AG04450 (cell line): Measurements from ENCODE around the gene ZNF71. TPM values are rescaled to one million over a fixed set of nuclear protein-coding genes. Genes with fewer than 3 reads are reported as not detected.
A peak's percentile ranks its signal among the peaks of the same experiment; 100 is the strongest.

Experiments used
- CTCF ChIA-PET: fragments of 300-600, 350-600 bp; formaldehyde crosslinking; extraction: SDS; loops from one replicate; lab custom pipeline; 2022; ENCODE audit warnings: antibody characterized with exemption, inconsistent platforms; lab: Charles Lee
- POLR2A ChIA-PET: fragments of 350-600 bp; formaldehyde crosslinking; extraction: SDS; loops from one replicate; lab custom pipeline; 2021; ENCODE audit warnings: antibody characterized with exemption, inconsistent platforms; lab: Yijun Ruan, JAX
- DNase-seq: peaks from one replicate; pipeline ENCODE4 v3.0.0-alpha.2; 2011; ENCODE audit warnings: low read depth, low spot score
- H3K27ac ChIP-seq: one replicate; pipeline ENCODE4 v1.5.1; 2012; ENCODE audit warnings: low read depth, low read length, control low read depth
- H3K27me3 ChIP-seq: one replicate; pipeline ENCODE4 v1.6.0; 2012; ENCODE audit warnings: low read length; ENCODE audit not compliant: control insufficient read depth, insufficient read depth
- H3K4me3 ChIP-seq: 2 replicates; pipeline ENCODE4 v1.5.1; 2011; ENCODE audit warnings: mild to moderate bottlenecking, low read depth, low read length, control low read depth
- H3K9me3 ChIP-seq: 2 replicates; pipeline ENCODE4 v1.5.1; 2012; ENCODE audit warnings: low read length; ENCODE audit not compliant: control insufficient read depth, insufficient read depth
- polyA plus RNA-seq: library from polyadenylated mRNA; depleted of rRNA; stranded (reverse); fragments of >200 nt; gene quantifications from 2 replicates; pipeline ENCODE4 v1.2.3, GENCODE V29; 2011
- TF ChIP-seq, protein P1 (sequence below): IDR thresholded peaks from 2 replicates; pipeline ENCODE4 v1.5.1; 2011; ENCODE audit warnings: low read depth, low read length, control low read depth, inconsistent platforms

Gene ZNF71
- polyA plus RNA-seq, 1 experiment = 4.7 TPM

DNA sequence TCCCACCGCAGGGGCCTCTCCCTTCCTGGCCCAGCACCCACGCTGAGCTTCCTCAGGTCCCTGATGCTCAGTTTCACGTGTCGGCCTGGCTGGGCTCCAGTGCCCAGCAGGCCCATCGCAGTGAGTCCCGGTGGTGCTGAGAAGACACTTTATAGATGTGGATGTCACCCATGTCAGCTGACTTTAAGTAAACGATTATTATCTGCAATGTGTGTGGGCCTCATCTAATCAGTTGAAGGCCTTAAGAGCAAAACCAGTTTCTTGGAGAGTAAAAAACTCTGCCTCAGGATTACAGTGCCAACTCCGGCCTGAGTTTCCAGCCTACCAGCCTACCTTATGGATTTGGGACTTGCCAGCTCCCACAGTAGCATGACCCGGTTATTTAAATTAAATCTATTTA is 30.6 kb downstream of the ZNF71 start:
- POLR2A ChIA-PET = no interaction called here
- no peak overlapping the region for H3K4me3 ChIP-seq
- no peak overlapping the region for H3K27ac ChIP-seq
- no peaks in the 10 kb centered on the region for H3K27me3 ChIP-seq
- TF ChIP-seq, protein P1, sequence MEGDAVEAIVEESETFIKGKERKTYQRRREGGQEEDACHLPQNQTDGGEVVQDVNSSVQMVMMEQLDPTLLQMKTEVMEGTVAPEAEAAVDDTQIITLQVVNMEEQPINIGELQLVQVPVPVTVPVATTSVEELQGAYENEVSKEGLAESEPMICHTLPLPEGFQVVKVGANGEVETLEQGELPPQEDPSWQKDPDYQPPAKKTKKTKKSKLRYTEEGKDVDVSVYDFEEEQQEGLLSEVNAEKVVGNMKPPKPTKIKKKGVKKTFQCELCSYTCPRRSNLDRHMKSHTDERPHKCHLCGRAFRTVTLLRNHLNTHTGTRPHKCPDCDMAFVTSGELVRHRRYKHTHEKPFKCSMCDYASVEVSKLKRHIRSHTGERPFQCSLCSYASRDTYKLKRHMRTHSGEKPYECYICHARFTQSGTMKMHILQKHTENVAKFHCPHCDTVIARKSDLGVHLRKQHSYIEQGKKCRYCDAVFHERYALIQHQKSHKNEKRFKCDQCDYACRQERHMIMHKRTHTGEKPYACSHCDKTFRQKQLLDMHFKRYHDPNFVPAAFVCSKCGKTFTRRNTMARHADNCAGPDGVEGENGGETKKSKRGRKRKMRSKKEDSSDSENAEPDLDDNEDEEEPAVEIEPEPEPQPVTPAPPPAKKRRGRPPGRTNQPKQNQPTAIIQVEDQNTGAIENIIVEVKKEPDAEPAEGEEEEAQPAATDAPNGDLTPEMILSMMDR = no peak
- no peak for DNase-seq
- CTCF ChIA-PET = no interaction called here
- H3K9me3 ChIP-seq = peaks cover 84% of the 10 kb centered on the region

DNA sequence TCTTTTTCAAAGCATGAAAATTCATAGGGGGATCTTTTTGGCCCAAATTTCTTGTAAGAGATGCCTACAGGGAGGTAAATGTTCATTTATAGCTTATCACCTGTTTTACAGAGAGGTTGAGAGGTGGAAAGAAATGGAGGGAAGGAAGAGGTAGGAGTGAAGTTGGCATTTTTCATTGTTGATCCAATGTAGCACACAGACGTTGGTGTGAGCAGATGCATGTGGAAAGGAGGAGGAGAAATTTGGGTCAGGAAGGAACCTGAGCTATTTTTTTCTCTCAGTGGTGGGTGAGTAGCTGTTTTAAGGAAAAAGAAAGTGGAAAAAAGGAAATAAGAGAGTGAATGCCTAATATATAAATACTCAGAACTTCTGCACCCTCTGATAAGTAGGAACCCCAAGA is 37.9 kb downstream of the ZNF71 start:
- POLR2A ChIA-PET = no interaction called here

DNA sequence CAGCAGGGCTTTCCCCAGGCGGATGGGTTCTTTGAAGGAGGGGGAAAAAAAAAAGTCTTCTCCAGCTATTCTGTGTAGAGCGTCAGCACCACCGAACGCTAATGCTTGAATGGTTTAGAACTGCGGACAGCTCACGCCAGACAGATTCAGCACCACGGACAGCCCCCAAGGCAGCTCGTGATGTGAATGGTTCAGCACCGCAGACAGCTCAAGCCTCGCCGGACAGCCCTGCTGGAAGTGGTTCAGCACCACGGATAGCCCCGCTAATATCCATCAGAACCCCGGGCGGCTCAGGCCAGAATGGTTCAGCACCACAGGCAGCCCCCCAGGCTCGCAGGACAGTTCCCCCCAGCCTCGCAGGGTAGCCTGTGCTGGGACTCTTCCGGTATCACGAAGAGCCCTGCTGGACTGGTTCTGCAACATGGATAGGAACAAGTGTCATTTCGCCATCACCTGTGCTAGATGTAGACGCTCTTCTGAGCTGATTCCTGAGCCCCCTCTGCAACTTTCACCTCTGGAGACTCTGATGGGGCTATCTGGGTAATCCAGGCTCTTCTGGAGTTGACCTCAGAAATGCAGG is 43.0 kb downstream of the ZNF71 start:
- Histone ChIP-seq H3K27ac (no peak overlapping the region), H3K4me3 (no peak overlapping the region), H3K9me3 (peaks cover 58% of the 10 kb centered on the region), H3K27me3 (no peaks in the 10 kb centered on the region)
- ChIA-PET CTCF (no interaction called here), POLR2A (interaction anchor here (0.5 kb wide), 1 partner anchor 995 kb away, joined by 4 read pairs; the partner anchor contains the start of gene ZNF211)
- peak; percentile 21 for DNase-seq
- TF ChIP-seq, protein P1 = no peak

More for the DNA sequence above, 37.9 kb downstream of the ZNF71 start:
- TF ChIP-seq, protein P1 = no peak
- CTCF ChIA-PET = no interaction called here
- no peak overlapping the region for H3K27ac ChIP-seq
- no peak for DNase-seq
- no peaks in the 10 kb centered on the region for H3K27me3 ChIP-seq
- peaks cover 61% of the 10 kb centered on the region for H3K9me3 ChIP-seq
- no peak overlapping the region for H3K4me3 ChIP-seq

DNA sequence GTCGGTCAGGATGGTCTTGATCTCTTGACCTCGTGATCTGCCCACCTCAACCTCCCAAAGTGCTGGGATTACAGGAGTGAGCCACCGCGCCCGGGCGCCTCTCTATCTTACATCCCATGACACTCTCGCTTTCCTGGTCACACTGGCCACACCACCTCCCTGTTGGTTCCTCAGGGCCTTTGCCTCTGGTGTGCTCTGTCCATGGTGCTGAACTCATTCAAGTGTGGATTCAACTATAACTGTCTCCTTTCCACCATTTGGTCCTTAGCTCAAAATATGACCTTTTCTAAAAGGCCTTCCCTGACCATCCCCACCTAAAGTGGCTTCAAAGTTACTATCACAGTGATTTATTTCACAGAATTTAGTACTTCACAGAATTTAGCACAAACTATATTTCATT is 44.1 kb downstream of the ZNF71 start:
- CTCF ChIA-PET = no interaction called here
- Histone ChIP-seq H3K4me3 (no peak overlapping the region), H3K27ac (no peak overlapping the region), H3K27me3 (no peaks in the 10 kb centered on the region), H3K9me3 (peaks cover 63% of the 10 kb centered on the region)
- POLR2A ChIA-PET = no interaction called here
- TF ChIP-seq, protein P1 = no peak
- DNase-seq = no peak

DNA sequence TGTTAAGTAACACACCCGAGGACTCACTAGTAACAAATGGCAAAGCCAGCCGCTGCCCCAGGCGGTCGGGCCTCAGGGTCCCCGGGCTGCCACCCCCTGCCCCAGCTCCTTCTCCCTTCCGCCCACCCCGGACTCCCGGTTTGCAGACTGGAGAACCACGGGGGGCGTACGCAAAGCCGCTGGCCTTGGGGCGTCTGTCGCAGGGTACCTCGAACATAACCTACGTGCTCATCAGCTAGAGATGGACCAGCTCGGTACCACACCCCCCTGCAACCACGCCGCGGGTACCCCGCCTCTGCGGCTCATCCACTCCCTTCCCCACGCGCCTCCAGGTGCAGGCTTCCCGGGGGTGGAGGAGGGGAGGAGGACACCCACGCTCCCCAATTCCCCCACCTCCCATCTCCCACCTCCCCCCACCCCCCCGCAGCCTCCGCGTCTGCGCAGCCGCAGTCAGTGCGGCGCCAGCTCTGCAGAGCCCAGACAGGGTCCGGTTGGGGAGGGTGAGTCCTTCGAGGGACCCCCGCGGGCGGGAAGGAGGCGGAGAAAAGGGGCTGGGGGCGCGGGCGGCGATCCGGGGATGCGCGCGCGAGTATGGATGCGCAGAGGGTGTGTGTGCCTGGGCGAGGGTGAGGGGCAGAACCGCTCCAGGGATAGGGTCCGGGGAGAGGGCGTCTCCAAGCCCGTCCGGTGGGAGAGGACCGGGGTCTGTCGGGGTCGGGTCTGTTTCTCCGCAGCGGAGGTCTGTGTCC is 47.8 kb downstream of the ZNF71 start, which contains the start of gene SMIM17:
SMIM17 (plus strand) TSS at position 449 of the 749 bp plus-strand sequence. CDS start 2,509 bp downstream, outside the sequence.
- POLR2A ChIA-PET = no interaction called here
- H3K27me3 ChIP-seq = no peaks in the 10 kb centered on the region
- H3K27ac ChIP-seq = no peak within 1 kb of the TSS
- TF ChIP-seq, protein P1 = no peak
- peaks cover 65% of the 10 kb centered on the region for H3K9me3 ChIP-seq
- H3K4me3 ChIP-seq = no peak within 1 kb of the TSS
- CTCF ChIA-PET = no interaction called here
- no peak for DNase-seq
